ENCODE results near the gene AFMID.
A peak's percentile ranks its signal among the peaks of the same experiment; 100 is the strongest.

AFMID gene

DNA sequence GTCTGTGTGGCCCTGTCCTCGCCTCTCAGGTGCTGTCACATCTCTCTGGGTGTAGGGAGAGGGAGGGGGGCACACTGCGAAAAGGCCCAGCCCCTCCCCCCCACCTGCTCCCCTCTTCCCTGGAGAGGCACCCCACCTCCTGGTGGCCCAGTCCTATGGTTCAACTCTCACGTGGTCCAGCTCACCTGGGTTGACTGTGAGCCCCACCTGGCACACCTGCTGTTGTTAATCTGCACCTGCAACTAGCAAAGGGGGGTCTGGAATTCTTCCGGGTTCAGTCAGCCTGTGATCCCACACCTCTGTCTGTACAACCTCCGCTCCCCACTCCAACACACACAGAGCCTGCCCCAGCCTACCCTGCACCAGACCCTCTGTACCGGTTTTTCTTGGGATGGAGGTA, 20.7 kb upstream of the AFMID start:
- H3K4me1 ChIP-seq (ENCODE audit: insufficient read depth, low read length), result peaks cover 29% of the 10 kb centered on the region
- DNase-seq (no peak), ATAC-seq (ENCODE audit: insufficient read depth, low read depth) (no peak)
- H3K4me3 ChIP-seq (ENCODE audit: low read depth in 1 of 2, low read length in 2 of 2), result no peak overlapping the region
- no peak overlapping the region for H3K4me2 ChIP-seq (ENCODE audit: insufficient read depth, low read length)
- H3K79me2 ChIP-seq (ENCODE audit: insufficient read depth, low read length), result peaks cover 14% of the 10 kb centered on the region
- no peaks in the 10 kb centered on the region for H3K27me3 ChIP-seq (ENCODE audit: insufficient read depth, low read length, poor library complexity)
- no peak overlapping the region for H2AFZ ChIP-seq (ENCODE audit: low read depth, low read length)
- H3K27ac ChIP-seq (ENCODE audit: low read length), result no peak overlapping the region
- no peak overlapping the region for H3K9ac ChIP-seq (ENCODE audit: low read depth, low read length)
- TF ChIP-seq EZH2 (IDR thresholded peaks at IDR 0.05; ENCODE audit: borderline replicate concordance, low read depth, low read length, severe bottlenecking), result no peak
- TF ChIP-seq, protein P1, sequence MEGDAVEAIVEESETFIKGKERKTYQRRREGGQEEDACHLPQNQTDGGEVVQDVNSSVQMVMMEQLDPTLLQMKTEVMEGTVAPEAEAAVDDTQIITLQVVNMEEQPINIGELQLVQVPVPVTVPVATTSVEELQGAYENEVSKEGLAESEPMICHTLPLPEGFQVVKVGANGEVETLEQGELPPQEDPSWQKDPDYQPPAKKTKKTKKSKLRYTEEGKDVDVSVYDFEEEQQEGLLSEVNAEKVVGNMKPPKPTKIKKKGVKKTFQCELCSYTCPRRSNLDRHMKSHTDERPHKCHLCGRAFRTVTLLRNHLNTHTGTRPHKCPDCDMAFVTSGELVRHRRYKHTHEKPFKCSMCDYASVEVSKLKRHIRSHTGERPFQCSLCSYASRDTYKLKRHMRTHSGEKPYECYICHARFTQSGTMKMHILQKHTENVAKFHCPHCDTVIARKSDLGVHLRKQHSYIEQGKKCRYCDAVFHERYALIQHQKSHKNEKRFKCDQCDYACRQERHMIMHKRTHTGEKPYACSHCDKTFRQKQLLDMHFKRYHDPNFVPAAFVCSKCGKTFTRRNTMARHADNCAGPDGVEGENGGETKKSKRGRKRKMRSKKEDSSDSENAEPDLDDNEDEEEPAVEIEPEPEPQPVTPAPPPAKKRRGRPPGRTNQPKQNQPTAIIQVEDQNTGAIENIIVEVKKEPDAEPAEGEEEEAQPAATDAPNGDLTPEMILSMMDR (IDR thresholded peaks at IDR 0.05; ENCODE audit: borderline replicate concordance, extremely low read depth, low read length, poor library complexity, severe bottlenecking), result no peak
- peaks cover 8% of the 10 kb centered on the region for H3K36me3 ChIP-seq (ENCODE audit: insufficient read depth, low read length)
- H3K9me3 ChIP-seq (ENCODE audit: insufficient read depth, low read length, severe bottlenecking), result no peaks in the 10 kb centered on the region
- peaks cover 23% of the 10 kb centered on the region for H4K20me1 ChIP-seq (ENCODE audit: insufficient read depth, low read length)

DNA sequence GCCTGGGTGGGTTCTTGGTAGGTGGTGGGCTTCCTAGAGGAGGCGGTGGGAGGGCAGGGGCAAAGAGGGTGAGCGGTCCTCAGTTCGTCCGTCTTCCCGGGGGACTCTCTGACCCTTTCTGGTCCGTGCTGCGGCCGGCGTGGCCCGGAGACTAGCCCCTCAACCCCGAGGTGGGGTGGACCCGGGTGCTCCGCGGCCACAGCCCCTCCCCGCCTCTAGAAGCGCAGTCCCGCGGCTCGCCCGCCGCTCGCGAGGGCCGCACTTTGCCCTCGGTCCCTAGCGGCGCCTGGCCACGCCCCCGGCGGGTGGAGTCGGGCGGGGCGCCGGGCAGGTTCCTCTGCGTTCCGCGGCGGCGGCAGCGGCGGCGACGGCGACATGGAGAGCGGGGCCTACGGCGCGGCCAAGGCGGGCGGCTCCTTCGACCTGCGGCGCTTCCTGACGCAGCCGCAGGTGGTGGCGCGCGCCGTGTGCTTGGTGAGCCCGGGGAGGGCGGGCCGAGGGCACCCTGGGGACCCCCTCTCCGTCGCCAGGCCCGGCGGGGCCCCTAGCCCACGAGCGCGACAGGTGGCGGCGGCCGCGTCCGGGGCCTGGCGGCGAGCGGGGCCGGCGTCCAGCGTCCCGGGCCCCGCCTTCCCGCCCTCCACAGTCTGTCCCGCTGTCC, 18.8 kb upstream of the AFMID start, which contains the start of gene SYNGR2:
Gene SYNGR2, plus strand, starts transcription at position 340 of the 661 bp plus-strand sequence. Its CDS starts 36 bp downstream, at position 376.
- peaks cover 38% of the 10 kb centered on the region for H3K4me1 ChIP-seq (ENCODE audit: insufficient read depth, low read length)
- H4K20me1 ChIP-seq (ENCODE audit: insufficient read depth, low read length), result peaks cover 31% of the 10 kb centered on the region
- peak within 1 kb of the TSS; percentile 66 to 70; a peak in 3 of 4 replicates for H3K4me3 ChIP-seq (ENCODE audit: low read depth in 1 of 2, low read length in 2 of 2)
- H2AFZ ChIP-seq (ENCODE audit: low read depth, low read length), result peak within 1 kb of the TSS; percentile 63
- no peaks in the 10 kb centered on the region for H3K9me3 ChIP-seq (ENCODE audit: insufficient read depth, low read length, severe bottlenecking)
- peak; percentile 86 for DNase-seq
- H3K27me3 ChIP-seq (ENCODE audit: insufficient read depth, low read length, poor library complexity), result no peaks in the 10 kb centered on the region
- TF ChIP-seq EZH2 (IDR thresholded peaks at IDR 0.05; ENCODE audit: borderline replicate concordance, low read depth, low read length, severe bottlenecking), result no peak
- TF ChIP-seq, protein P1 (IDR thresholded peaks at IDR 0.05; ENCODE audit: borderline replicate concordance, extremely low read depth, low read length, poor library complexity, severe bottlenecking), result no peak
- peaks cover 14% of the 10 kb centered on the region for H3K79me2 ChIP-seq (ENCODE audit: insufficient read depth, low read length)
- peaks cover 26% of the 10 kb centered on the region for H3K36me3 ChIP-seq (ENCODE audit: insufficient read depth, low read length)
- ATAC-seq (ENCODE audit: insufficient read depth, low read depth), result peak; percentile 85
- H3K27ac ChIP-seq (ENCODE audit: low read length), result peak within 1 kb of the TSS; percentile 65
- peak within 1 kb of the TSS; percentile 96 for H3K4me2 ChIP-seq (ENCODE audit: insufficient read depth, low read length)
- peak within 1 kb of the TSS; percentile 70 for H3K9ac ChIP-seq (ENCODE audit: low read depth, low read length)

DNA sequence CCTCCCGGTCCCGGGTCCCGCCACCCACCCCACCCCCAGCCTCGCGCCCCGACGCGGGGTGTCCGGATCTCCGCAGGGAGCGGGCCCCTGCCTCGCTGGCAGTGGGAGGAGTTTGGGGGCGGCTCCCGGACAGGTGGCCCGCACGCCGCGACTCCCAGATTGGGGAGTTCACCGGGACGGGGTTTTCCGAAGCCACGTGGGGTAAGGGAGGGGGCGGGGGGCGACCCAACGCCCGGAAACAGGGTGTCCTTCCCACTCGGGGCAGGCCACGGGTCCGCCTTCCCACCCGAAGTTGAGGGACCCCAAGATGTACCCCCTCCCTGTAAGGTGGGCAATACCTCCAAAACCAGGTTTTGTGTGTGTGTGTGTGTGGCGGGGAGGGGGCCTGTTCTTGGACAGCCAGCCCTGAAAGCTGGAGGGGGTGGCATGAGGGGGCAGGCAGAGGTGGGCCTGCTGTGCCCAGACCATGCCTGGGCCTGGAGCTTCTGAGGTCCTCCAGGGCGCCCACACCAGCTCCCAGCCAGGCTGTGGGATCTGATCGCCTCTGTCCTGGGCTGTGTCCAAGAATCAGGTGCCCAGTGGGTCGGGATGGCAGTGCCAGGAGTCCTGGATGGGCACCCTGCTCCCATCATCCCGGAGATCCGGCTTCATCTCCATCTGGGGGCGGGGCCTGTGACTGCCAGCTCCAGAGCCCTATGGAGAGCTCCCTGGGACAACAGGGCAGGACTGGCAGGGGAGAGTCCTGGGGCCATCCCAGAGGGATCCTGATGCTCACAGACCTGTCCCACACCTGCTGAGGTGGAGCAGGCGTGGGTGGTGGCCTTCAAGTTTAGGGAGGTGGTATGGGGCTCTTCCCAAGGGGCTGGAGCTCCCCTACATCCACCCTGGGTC, 18.0 kb upstream of the AFMID start:
- DNase-seq (peak; percentile 29), ATAC-seq (ENCODE audit: insufficient read depth, low read depth) (peak; percentile 26)
- Histone ChIP-seq H3K4me1 (ENCODE audit: insufficient read depth, low read length) (peaks cover 38% of the 10 kb centered on the region), H3K79me2 (ENCODE audit: insufficient read depth, low read length) (peaks cover 14% of the 10 kb centered on the region), H3K27me3 (ENCODE audit: insufficient read depth, low read length, poor library complexity) (no peaks in the 10 kb centered on the region), H3K4me3 (ENCODE audit: low read depth in 1 of 2, low read length in 2 of 2) (peak overlapping the region; percentile 66 to 70; a peak in 3 of 4 replicates), H3K9ac (ENCODE audit: low read depth, low read length) (peak overlapping the region; percentile 70), H3K9me3 (ENCODE audit: insufficient read depth, low read length, severe bottlenecking) (no peaks in the 10 kb centered on the region), H3K4me2 (ENCODE audit: insufficient read depth, low read length) (peak overlapping the region; percentile 96), H4K20me1 (ENCODE audit: insufficient read depth, low read length) (peaks cover 32% of the 10 kb centered on the region), H3K27ac (ENCODE audit: low read length) (peak overlapping the region; percentile 65), H3K36me3 (ENCODE audit: insufficient read depth, low read length) (peaks cover 33% of the 10 kb centered on the region), H2AFZ (ENCODE audit: low read depth, low read length) (peak overlapping the region; percentile 63)
- no peak for TF ChIP-seq EZH2 (IDR thresholded peaks at IDR 0.05; ENCODE audit: borderline replicate concordance, low read depth, low read length, severe bottlenecking)
- TF ChIP-seq, protein P1 (IDR thresholded peaks at IDR 0.05; ENCODE audit: borderline replicate concordance, extremely low read depth, low read length, poor library complexity, severe bottlenecking), result no peak
